H7 (cell line): Measurements from ENCODE around the gene IL2RA. TPM values are rescaled to one million over a fixed set of nuclear protein-coding genes. Genes with fewer than 3 reads are reported as not detected.
"Not testable (repeated sequence)": the region's sequence is repeated elsewhere in the genome, so short reads cannot be mapped to it uniquely, and the experiment has no call there.

Experiments
- DNase-seq: peaks from one replicate; pipeline ENCODE4 v3.0.0; 2012
- H3K27me3 ChIP-seq: 2 replicates; pipeline ENCODE4 v1.6.0; 2011; ENCODE audit warnings: mild to moderate bottlenecking, low read length; ENCODE audit not compliant: control insufficient read depth, insufficient read depth
- H3K36me3 ChIP-seq: replicated peaks from 2 replicates; pipeline ENCODE4 v1.5.1; 2011; ENCODE audit warnings: low read length; ENCODE audit not compliant: control insufficient read depth, insufficient read depth
- H3K4me3 ChIP-seq: 2 replicates; pipeline ENCODE4 v1.5.1; 2011; ENCODE audit warnings: low read depth, mild to moderate bottlenecking, control low read depth, low read length, moderate library complexity; ENCODE audit not compliant: insufficient read depth
- total RNA-seq: library from RNA; depleted of rRNA; stranded (reverse); fragments of >200 nt; shearing (Covaris generic); gene quantifications from 2 replicates; pipeline ENCODE4 v1.2.3, GENCODE V29; 2014; rRNA removed

IL2RA gene
- not detected in 2 replicates for total RNA-seq

GRCh38 chr10:6062101-6062771 is at the start of gene IL2RA:
Gene IL2RA, minus strand, starts transcription at chr10:6062367. Its CDS starts 216 bp downstream, at chr10:6062151.
- no peaks in the 10 kb centered on the region for H3K36me3 ChIP-seq
- no peak within 1 kb of the TSS for H3K4me3 ChIP-seq
- DNase-seq, result no peak
- H3K27me3 ChIP-seq, result no peaks in the 10 kb centered on the region

- H3K27me3 ChIP-seq, result no peaks in the 10 kb centered on the region
- no peak overlapping the region for H3K4me3 ChIP-seq
- DNase-seq, result no peak
- H3K36me3 ChIP-seq, result peaks cover 35% of the 10 kb centered on the region
These were observed 48.0 kb upstream of the IL2RA start for GRCh38 chr10:6110136-6110535.

- Histone ChIP-seq H3K27me3 (no peaks in the 10 kb centered on the region), H3K36me3 (peaks cover 31% of the 10 kb centered on the region), H3K4me3 (no peak overlapping the region)
- no peak for DNase-seq
These were observed 47.2 kb upstream of the IL2RA start for GRCh38 chr10:6109444-6109775.

DNA sequence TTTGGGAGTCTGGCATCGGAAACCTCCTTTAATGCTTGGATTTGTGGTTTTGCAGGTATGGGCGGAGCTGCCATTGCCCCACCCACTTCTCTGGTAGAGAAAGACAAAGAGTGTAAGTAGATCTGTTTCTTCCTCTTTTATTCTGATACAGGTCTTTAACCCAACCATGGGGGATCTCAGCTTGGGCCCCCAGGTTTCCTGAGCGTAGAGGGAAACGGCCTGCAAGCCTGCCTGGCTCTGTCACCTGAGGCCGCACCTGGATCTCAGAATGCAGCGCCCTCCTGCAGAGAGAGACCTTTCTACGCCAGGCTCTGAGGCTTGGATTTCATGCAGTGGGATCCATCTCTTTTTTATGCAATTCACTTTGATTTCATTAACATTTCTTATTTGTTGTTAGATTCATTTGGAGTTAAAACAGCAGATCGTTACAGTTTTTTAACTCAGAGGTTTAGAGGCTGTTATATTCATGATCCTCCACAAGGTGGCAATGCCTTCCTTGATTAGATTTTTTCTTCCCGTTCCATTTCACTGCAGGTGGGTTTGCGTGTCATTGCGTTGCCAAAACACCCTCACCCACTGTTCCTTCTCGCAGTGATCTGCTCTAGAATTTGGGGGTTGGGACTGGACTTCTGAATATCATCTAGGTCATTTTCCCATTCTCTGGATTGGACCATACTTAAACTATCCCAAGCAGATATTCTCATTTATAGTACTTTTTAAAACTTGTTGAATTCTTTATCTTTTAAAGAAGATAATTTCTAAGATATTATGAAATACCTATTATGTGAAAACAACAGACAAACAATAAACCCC is 46.7 kb upstream of the IL2RA start:
- Histone ChIP-seq H3K36me3 (peaks cover 31% of the 10 kb centered on the region), H3K27me3 (no peaks in the 10 kb centered on the region), H3K4me3 (no peak overlapping the region)
- peak; percentile 84 for DNase-seq

DNA sequence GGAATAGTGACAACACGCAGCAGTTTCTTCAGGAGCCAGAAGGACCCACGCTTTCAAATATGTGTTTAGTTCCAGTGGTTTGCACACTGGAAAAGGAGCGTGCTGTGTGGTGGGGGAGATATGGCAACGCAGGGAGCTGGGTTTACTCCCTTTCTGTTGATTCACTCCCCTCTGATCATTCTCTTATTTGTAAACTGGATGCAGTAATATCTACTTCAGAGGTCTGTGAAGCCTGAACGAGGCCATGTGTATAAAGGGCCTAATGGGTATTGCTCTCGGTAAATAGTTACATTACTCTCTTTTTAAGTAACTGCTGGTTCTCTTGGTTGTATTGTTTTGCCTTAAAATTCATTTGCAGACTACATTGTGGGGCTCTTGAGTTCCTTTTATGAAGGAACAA is 45.9 kb upstream of the IL2RA start:
- Histone ChIP-seq H3K27me3 (no peaks in the 10 kb centered on the region), H3K36me3 (peaks cover 28% of the 10 kb centered on the region), H3K4me3 (no peak overlapping the region)
- DNase-seq, result no peak

DNA sequence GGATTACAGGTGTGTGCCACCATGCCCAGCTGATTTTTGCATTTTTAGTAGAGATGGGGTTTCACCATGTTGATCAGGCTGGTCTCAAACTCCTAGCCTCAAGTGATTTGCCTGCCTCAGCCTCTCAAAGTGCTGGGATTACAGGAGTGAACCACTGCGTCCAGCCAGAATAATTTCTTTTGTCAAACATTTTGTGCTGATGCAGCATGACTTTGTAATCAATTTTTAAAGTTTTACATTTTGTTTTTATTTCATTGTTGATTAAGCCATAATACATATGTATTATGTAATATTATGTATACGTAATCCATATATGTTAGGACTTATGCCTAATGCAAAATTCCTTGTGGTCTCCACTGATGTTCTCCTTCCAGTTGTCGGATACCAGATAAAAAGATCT is 45.4 kb upstream of the IL2RA start:
- H3K36me3 ChIP-seq, result peaks cover 26% of the 10 kb centered on the region
- not testable (repeated sequence) for DNase-seq, H3K27me3 ChIP-seq, H3K4me3 ChIP-seq

DNA sequence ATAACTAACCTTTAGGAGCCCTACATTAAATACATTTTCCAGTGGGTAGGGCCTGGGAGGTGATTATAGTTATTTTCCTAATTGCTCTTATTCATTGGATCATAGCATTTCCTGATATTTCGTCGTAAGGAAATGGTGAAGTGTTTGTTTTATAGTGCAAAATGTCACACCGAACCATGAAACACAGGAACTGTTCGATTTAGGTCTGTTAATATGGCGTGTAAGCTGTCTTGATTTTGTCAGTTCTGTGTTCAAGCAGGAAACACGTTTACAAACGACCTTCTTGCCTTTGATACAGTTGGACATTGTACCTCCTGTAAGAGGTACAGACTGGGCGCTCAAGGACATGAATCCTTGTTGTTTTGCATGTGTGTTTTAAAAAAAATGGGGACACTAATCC is 41.4 kb upstream of the IL2RA start:
- no peak for DNase-seq
- H3K36me3 ChIP-seq, result peaks cover 8% of the 10 kb centered on the region

GRCh38 chr10:6102128-6102527 is 40.0 kb upstream of the IL2RA start:
- no peak overlapping the region for H3K4me3 ChIP-seq
- peaks cover 8% of the 10 kb centered on the region for H3K36me3 ChIP-seq
- no peak for DNase-seq
- H3K27me3 ChIP-seq, result no peaks in the 10 kb centered on the region

More for the DNA sequence above, 41.4 kb upstream of the IL2RA start:
- Histone ChIP-seq H3K4me3 (no peak overlapping the region), H3K27me3 (no peaks in the 10 kb centered on the region)

GRCh38 chr10:6101181-6101580 is 39.0 kb upstream of the IL2RA start:
- peaks cover 6% of the 10 kb centered on the region for H3K36me3 ChIP-seq
- no peak overlapping the region for H3K4me3 ChIP-seq
- no peaks in the 10 kb centered on the region for H3K27me3 ChIP-seq
- DNase-seq, result no peak

- no peak for DNase-seq
- peaks cover 4% of the 10 kb centered on the region; the same call in 1 of the 2 replicates for H3K36me3 ChIP-seq
- H3K4me3 ChIP-seq, result no peak overlapping the region
- H3K27me3 ChIP-seq, result no peaks in the 10 kb centered on the region
These were observed 38.2 kb upstream of the IL2RA start for GRCh38 chr10:6100370-6100769.

DNA sequence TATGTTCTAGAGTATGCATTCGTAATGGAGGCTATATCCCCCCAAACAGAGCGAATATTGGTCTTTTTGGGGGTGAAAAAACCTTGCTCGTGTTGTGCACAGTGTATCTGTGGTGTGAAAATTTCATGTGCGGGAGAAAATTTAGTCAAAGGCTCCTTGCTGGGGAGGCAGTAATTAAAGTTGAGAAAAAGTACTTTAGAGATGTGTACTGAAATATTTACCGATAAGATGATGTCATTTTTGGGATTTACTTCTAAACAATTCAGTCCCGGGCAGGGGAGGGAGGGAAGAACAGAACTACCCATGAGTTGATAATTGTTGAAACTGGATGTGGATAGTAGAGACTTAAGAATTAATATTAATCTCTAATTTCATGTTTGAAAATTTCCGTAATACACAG is 36.0 kb upstream of the IL2RA start:
- H3K4me3 ChIP-seq, result no peak overlapping the region
- H3K36me3 ChIP-seq, result peaks cover 4% of the 10 kb centered on the region; the same call in 1 of the 2 replicates
- H3K27me3 ChIP-seq, result no peaks in the 10 kb centered on the region
- no peak for DNase-seq

GRCh38 chr10:6097063-6097462 is 34.9 kb upstream of the IL2RA start:
- no peak overlapping the region for H3K4me3 ChIP-seq
- no peaks in the 10 kb centered on the region for H3K27me3 ChIP-seq
- peaks cover under 1% of the 10 kb centered on the region; the same call in 1 of the 2 replicates for H3K36me3 ChIP-seq
- DNase-seq, result no peak

DNA sequence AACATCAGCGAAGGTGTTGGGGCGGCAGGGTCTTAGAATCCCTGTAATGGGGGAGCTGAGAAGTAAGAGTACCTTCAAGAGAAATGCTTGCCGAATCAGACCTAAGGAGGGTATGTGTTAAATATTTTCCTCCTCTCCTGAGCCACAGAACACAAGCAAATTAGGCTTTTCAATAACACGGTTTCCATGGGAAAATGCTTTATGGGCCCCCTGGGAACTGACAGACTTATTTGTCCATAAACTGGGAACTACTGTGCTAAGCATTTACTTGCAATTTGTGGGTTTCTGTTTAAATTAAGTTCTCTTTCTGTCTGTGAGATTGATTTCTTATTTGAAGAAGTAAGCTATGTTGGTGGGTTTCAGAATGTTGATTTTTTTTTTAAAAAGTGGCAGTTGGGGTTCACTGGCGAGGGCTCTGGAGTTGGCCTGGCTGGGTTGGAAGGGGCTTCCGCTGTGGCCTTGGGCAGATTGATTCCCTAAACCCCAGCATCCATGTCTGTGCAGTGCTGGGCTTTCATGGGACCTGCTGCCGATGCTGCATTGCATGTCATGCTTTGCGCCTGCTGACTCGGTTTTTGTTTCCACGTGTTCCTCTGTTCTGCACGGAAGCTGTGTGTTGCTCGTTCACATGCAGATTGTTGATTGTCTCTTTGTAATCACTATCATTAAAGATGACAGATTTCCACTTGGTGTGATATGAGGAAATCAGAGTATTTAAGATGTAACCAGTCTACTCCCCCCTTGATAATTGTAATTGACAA is 33.8 kb upstream of the IL2RA start:
- Histone ChIP-seq H3K4me3 (no peak overlapping the region), H3K36me3 (no peaks in the 10 kb centered on the region), H3K27me3 (no peaks in the 10 kb centered on the region)
- no peak for DNase-seq

DNA sequence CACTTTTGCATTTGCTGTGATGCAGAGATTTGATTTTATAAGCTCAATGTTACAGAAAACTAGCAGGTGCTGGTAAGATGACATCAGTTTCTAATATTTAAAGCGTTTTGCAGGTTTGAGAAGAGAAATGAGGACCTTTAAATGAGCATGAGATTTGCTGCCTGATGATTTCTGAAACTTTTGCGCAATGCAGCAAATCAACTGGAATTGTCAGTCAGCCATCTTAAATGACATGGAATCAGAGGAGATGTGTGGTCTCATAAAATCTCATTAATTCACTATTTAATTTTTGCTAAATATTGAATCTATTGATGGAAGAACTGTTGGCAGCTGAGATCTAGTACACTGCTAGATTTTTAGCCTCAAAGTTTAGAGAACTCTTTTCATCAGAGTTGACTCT is 30.6 kb upstream of the IL2RA start:
- Histone ChIP-seq H3K4me3 (no peak overlapping the region), H3K27me3 (no peaks in the 10 kb centered on the region), H3K36me3 (no peaks in the 10 kb centered on the region)
- no peak for DNase-seq

DNA sequence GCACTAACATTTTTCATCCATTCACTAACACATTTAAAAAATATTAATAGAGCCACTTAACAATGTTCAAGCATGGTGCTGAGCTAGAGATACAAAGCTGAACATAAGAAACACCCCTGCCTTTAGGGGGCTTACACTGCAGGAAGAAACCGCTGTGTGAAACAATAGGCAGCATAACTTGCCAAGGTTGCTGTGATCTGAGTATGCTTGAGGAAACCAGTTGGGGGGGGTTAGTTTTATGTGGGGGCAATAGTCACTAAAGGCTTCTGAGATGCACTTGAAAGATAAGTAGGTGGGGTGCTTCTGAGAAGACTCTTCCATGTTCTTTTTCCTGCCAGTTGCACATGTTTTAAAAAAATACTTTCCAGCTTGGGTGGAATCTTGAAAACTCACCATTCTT is 29.5 kb upstream of the IL2RA start:
- Histone ChIP-seq H3K36me3 (no peaks in the 10 kb centered on the region), H3K27me3 (no peaks in the 10 kb centered on the region), H3K4me3 (no peak overlapping the region)
- DNase-seq, result no peak
